Skeletal muscle satellite cell (primary cell): ENCODE results near the gene CDK6.
A peak's percentile ranks its signal among the peaks of the same experiment; 100 is the strongest.

Source experiments
- H3K27me3 ChIP-seq: 2 replicates; pipeline ENCODE4 v1.7.0; 2013; ENCODE audit warnings: low read length; ENCODE audit not compliant: control insufficient read depth, insufficient read depth
- H3K36me3 ChIP-seq: 2 replicates; pipeline ENCODE4 v1.7.0; 2013; ENCODE audit warnings: mild to moderate bottlenecking, control low read depth, low read length; ENCODE audit not compliant: insufficient read depth
- H3K4me1 ChIP-seq: 2 replicates; pipeline ENCODE4 v1.7.0; 2013; ENCODE audit warnings: low read length; ENCODE audit not compliant: control insufficient read depth, insufficient read depth
- H3K4me2 ChIP-seq: 2 replicates; pipeline ENCODE4 v1.7.0; 2013; ENCODE audit warnings: mild to moderate bottlenecking, low read length
- H3K4me3 ChIP-seq: 2 replicates; pipeline ENCODE4 v1.7.0; 2013; ENCODE audit warnings: low read length
- H3K9ac ChIP-seq: 2 replicates; pipeline ENCODE4 v1.7.0; 2013; ENCODE audit warnings: mild to moderate bottlenecking, low read depth, low read length, moderate library complexity
- H3K9me3 ChIP-seq: replicated peaks from 2 replicates; pipeline ENCODE4 v1.7.0; 2013; ENCODE audit warnings: mild to moderate bottlenecking, control low read depth, low read length

CDK6 gene

DNA sequence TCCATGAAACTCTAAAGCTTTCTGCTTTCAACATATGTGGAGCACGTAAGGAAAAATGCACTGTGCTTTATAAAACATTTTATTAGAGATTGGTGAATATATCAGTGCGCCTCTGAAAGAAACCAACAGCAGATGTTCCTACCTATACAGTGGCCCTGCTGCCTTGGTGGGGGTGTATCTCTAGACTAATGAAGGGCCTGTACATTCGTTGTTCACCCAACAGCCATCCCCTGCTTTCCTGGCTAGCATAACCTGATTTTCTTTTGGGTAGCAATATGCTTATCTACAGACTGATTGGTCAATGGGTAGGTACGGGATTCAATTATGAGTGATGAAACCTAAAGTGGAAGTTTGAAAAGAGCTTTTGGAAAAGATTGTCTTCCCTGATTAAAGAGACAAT is 126.5 kb downstream of the CDK6 start:
- no peak overlapping the region for H3K9ac ChIP-seq
- no peak overlapping the region for H3K4me3 ChIP-seq
- H3K4me2 ChIP-seq, result no peak overlapping the region
- H3K36me3 ChIP-seq, result peaks cover 11% of the 10 kb centered on the region
- H3K4me1 ChIP-seq, result peaks cover 8% of the 10 kb centered on the region
- H3K9me3 ChIP-seq, result no peaks in the 10 kb centered on the region
- H3K27me3 ChIP-seq, result no peaks in the 10 kb centered on the region

DNA sequence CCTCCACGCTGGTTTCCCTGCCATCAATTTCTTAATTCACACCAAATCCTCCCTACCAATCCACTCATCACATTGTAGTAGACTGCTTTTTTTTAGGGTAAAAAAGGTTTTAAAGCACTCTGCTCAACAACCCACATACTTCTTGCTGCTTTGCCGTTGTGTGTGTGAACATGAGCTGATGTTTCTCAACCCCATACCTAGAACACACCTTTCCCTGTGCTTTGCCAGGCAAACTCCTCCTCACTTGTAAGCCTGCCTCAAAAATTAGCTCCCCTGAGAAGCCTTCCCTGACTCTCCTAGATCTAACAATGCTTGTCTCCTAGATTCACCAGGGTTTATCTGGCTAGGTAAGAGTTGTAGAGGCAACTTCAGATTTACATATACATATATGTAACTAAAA is 127.2 kb downstream of the CDK6 start:
- Histone ChIP-seq H3K27me3 (no peaks in the 10 kb centered on the region), H3K4me1 (peaks cover 3% of the 10 kb centered on the region), H3K9me3 (no peaks in the 10 kb centered on the region), H3K4me3 (no peak overlapping the region), H3K9ac (no peak overlapping the region), H3K4me2 (no peak overlapping the region), H3K36me3 (peaks cover 17% of the 10 kb centered on the region)

DNA sequence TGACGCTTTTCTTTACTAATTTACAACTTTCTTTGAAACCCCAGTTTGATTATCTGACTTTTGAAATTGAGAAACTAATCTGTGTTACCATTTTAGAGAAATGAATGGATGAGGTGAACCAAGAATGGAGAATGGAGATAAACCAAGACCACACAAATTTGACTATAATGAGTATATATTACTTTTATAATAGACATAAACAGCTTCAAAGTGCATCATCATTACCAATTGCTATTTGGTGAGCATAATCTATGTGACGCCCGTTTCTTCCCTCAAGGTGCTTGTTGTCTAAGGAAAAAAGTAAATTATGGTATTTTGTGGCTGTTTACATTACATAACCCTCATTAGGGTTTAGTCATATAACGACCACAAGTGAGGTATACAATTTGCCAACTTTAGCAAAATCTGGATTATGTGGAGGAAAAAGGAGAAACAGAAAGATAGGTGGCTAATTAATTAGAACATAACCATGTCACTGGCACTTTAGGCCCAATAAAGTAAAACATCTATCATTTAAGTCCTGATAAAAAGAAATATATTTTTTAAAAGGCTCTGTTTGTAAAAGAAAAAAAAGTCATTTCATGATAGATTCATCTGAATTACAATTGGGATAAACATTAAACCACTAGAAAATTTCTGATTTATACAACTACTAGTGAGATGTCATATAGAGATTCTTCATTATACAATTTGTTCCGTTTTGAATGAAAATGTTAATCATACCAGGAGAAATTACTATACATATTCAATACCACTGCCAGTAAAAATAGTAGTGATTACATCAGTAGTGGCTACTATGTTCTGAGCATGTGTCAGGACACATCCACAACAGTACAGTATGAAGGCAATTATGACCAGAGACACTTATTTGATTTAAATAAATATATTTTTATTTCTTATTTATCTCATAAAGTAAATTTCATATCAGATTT is 128.0 kb downstream of the CDK6 start:
- no peaks in the 10 kb centered on the region for H3K4me1 ChIP-seq
- H3K27me3 ChIP-seq, result no peaks in the 10 kb centered on the region
- H3K36me3 ChIP-seq, result peaks cover 17% of the 10 kb centered on the region
- no peak overlapping the region for H3K4me2 ChIP-seq
- H3K9me3 ChIP-seq, result no peaks in the 10 kb centered on the region
- H3K4me3 ChIP-seq, result no peak overlapping the region
- H3K9ac ChIP-seq, result no peak overlapping the region

DNA sequence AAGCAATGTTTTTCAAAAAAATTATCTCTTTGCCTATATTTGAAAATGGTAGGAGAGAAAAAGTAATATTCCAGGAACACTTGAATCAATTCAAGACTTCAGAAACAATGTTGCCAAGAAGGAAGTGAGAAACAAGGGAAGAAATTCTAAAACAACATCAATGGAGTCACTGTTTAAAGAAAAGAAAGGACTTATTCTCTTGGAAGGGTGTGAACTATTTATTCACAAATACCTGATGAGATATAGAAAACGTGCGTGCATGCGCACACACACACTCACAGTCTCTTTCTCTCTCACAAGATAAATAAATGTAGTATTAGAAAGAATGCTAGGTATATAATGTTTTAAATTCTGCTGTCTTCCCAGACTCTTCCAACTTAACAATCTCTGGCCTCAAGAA is 128.9 kb downstream of the CDK6 start:
- Histone ChIP-seq H3K9ac (no peak overlapping the region), H3K36me3 (peaks cover 17% of the 10 kb centered on the region), H3K27me3 (no peaks in the 10 kb centered on the region), H3K9me3 (no peaks in the 10 kb centered on the region), H3K4me1 (no peaks in the 10 kb centered on the region), H3K4me2 (no peak overlapping the region), H3K4me3 (no peak overlapping the region)

DNA sequence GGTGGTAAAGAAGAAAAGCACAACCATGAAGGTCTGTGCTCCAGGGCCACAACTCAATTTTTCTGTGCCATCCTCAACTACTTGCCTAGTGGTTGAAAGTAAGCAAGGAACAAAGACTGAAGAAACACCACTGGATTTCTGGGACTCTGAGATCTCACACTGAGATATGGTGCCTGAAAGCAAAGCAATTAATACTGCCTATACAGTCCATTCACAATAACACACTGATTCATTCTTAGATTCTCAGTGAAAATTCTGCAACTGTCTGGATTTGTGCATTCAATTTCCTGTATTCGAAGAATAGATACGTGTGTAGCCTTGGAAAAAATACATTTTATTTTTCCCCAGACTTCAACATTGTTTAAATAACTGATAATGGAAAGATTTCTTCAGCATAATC is 129.8 kb downstream of the CDK6 start:
- Histone ChIP-seq H3K4me1 (no peaks in the 10 kb centered on the region), H3K4me2 (no peak overlapping the region), H3K9ac (no peak overlapping the region), H3K27me3 (no peaks in the 10 kb centered on the region), H3K9me3 (no peaks in the 10 kb centered on the region), H3K4me3 (no peak overlapping the region), H3K36me3 (peaks cover 17% of the 10 kb centered on the region)

DNA sequence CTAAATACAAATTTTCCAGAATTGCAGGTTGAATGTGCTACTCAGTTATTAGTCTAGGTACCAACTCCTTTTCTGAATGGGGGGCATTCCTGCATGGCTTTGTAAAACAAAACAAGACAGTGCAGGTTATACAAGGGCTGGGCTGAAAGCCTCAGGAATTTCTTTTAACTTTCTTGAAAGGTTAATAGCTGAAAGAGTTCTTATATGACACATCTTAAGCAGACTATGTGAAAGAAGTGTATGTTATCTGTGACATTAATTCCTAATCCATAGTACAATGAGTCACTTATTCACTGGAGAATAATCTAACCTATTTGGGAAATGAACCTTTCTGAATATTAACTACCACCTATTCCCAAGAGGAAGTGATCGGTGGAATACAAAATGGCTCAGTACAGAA is 130.5 kb downstream of the CDK6 start:
- Histone ChIP-seq H3K9me3 (no peaks in the 10 kb centered on the region), H3K4me1 (no peaks in the 10 kb centered on the region), H3K4me2 (no peak overlapping the region), H3K36me3 (peaks cover 17% of the 10 kb centered on the region), H3K9ac (no peak overlapping the region), H3K4me3 (no peak overlapping the region), H3K27me3 (no peaks in the 10 kb centered on the region)

DNA sequence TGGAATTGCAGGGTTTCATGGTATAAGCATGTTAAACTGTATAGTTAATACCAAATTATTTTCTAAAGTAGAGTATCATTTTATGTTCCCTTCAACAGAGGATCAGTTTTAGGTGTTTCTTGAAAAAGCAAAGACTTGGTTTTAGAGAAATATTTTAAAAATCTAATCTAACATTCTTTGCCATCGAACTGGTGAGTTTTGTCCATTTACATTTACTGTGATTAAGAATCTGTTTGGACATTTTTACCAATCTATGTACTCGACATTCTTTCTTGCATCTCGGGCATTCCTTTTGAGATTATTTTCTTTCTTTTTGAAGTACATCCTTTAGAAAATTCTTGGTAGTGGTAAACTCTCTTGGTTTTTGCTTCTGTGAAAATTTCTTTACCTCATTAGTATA is 131.5 kb downstream of the CDK6 start:
- Histone ChIP-seq H3K4me3 (no peak overlapping the region), H3K36me3 (peaks cover 17% of the 10 kb centered on the region), H3K27me3 (no peaks in the 10 kb centered on the region), H3K9me3 (no peaks in the 10 kb centered on the region), H3K9ac (no peak overlapping the region), H3K4me1 (peaks cover 4% of the 10 kb centered on the region), H3K4me2 (no peak overlapping the region)

DNA sequence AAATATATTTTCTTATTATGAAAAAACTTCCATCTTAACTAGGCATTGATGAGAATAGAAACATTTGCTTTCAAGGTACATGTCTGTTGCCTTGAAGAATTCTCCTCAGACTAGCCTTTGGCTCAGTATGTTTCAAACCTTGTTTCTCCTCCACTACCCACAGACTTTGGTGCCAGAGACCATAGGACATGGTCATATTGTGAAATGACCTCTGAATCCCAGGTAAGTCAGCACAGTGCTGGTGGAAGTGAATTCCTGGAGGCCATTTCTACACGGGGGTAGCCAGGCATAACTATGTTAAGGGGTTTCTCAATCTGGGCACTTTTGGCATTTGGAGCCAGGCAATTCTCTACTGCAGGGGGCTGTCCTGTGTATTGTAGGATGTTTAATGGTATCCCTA is 133.8 kb downstream of the CDK6 start:
- Histone ChIP-seq H3K4me2 (no peak overlapping the region), H3K9ac (no peak overlapping the region), H3K4me3 (no peak overlapping the region), H3K36me3 (peaks cover 17% of the 10 kb centered on the region), H3K9me3 (no peaks in the 10 kb centered on the region), H3K27me3 (no peaks in the 10 kb centered on the region), H3K4me1 (peaks cover 28% of the 10 kb centered on the region)

DNA sequence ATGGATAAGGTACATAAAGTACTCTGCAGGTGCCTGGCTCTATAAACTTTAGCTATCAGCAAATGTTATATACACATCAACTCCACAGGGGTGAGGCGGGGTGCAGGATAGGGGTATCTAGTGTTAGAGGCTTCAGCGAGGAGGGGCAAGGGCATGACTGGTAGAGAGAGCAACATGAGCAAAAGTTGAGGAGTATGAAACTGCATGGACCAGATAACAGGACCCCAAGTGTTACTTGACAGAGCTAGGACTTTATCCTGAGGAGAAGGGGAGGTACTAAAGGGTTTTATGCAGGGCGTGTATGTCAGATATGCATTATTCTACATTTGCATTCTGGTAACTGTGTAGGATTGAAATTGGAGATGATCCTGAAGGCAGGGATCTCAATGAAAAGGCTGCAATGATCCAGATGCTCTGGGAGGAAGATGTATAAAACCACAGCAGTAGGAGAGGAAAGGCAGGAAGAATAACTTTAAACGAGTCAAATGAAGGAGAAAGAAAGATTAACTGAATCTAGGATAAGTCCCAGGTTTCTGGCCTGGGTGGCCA is 136.3 kb downstream of the CDK6 start:
- Histone ChIP-seq H3K27me3 (no peaks in the 10 kb centered on the region), H3K36me3 (peaks cover 7% of the 10 kb centered on the region), H3K9ac (no peak overlapping the region), H3K4me1 (peaks cover 50% of the 10 kb centered on the region), H3K4me2 (no peak overlapping the region), H3K9me3 (no peaks in the 10 kb centered on the region), H3K4me3 (no peak overlapping the region)

DNA sequence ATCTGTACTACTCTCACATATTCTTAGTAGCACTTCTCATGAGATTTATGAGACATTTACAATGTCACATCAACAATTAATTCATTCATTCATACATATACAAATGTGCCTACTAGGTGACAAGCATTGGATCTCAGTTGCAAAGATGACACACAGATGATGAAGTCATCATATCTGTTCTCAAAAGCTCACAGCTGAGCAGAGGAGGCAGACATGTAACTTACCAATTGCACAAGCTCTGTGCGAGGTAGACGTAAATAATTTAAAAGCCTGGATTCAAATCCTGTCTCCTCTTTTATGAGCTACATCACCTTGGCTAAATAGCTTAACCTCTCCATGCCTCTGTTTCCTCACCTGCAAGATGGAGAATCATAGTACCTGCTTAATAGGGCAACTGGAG is 136.8 kb downstream of the CDK6 start:
- Histone ChIP-seq H3K4me1 (peaks cover 55% of the 10 kb centered on the region), H3K4me2 (no peak overlapping the region), H3K36me3 (peaks cover 2% of the 10 kb centered on the region), H3K9me3 (no peaks in the 10 kb centered on the region), H3K4me3 (no peak overlapping the region), H3K9ac (peak overlapping the region; percentile 76), H3K27me3 (no peaks in the 10 kb centered on the region)

DNA sequence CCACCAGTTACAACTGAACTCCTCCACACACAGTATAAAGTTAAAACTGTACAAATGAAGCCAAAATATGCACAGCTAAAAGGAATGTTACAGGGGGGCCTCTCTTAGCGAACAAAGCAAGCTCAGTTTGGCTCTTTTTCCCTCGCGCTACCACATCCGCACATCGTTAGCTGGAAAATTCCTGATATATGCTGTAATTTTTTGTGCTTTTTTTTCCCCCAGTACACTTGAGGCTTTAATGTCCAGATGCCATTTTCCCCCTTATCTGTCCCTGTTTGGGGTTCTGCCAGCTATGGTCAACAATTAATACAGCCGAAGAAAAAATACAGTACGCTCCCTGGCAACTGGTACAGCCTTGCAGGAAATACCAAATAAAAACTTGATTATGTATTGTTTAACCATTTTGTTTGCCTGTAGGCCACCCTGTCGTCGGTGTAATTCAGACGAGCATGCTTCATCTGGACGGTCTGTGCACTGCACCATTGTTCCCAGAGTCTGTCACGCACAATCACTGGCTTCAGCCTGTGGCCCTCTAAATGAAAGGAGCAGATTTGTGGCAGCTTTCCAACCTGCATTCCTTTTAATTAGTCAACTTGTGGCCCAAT is 138.0 kb downstream of the CDK6 start:
- H3K9me3 ChIP-seq, result no peaks in the 10 kb centered on the region
- peaks cover 59% of the 10 kb centered on the region for H3K4me1 ChIP-seq
- no peaks in the 10 kb centered on the region for H3K27me3 ChIP-seq
- H3K9ac ChIP-seq, result peak overlapping the region; percentile 76
- H3K36me3 ChIP-seq, result no peaks in the 10 kb centered on the region
- H3K4me2 ChIP-seq, result peak overlapping the region; percentile 98
- peak overlapping the region; percentile 45 for H3K4me3 ChIP-seq
